Head of caudate nucleus (tissue), 42 donors: ENCODE data around the gene GSTA5.
"Not testable (repeated sequence)": the region's sequence is repeated elsewhere in the genome, so short reads cannot be mapped to it uniquely, and the experiment has no call there.

Source experiments
- DNase-seq, 42 donors: peaks; one replicate each; pipeline versions ENCODE4 v3.0.0 to v3.0.0-alpha.2; 2020 to 2021; ENCODE audit warnings: mixed read lengths in 7 of 42
- intact Hi-C: fragments of 100-400 bp; cut with DNase I; formaldehyde crosslinking; loops from one replicate; pipeline ENCODE4 v1.15.0; 2022

The GSTA5 gene

GRCh38 chr6:52840763-52841585 lies at the start of gene GSTA5:
TSS of gene GSTA5 (minus strand) at chr6:52840813.
- DNase-seq = no peak
- intact Hi-C loops = no loop called here

GRCh38 chr6:52890018-52890417 lies 49.4 kb upstream of the GSTA5 start:
- no peak for DNase-seq
- intact Hi-C loops = no loop called here

- intact Hi-C loops = no loop called here
- no peak for DNase-seq
Observed at GRCh38 chr6:52887910-52888524, 47.4 kb upstream of the GSTA5 start.

GRCh38 chr6:52881996-52882841 lies 41.6 kb upstream of the GSTA5 start:
- DNase-seq = peak in 41 of 42 donors; percentile 9 to 90 (median 66)
- intact Hi-C loops = no loop called here

- intact Hi-C loops = no loop called here
- no peak for DNase-seq
Observed at GRCh38 chr6:52881662-52881995, 41.0 kb upstream of the GSTA5 start.

GRCh38 chr6:52877786-52878185 lies 37.2 kb upstream of the GSTA5 start:
- DNase-seq = no peak
- intact Hi-C loops = no loop called here

- DNase-seq = no peak
- intact Hi-C loops = no loop called here
Observed at GRCh38 chr6:52877168-52877567, 36.6 kb upstream of the GSTA5 start.

GRCh38 chr6:52876056-52876787 lies 35.6 kb upstream of the GSTA5 start:
- intact Hi-C loops = no loop called here
- no peak for DNase-seq

- intact Hi-C loops = no loop called here
- no peak for DNase-seq
Observed at GRCh38 chr6:52872031-52872430, 31.4 kb upstream of the GSTA5 start.

GRCh38 chr6:52871621-52872020 lies 31.0 kb upstream of the GSTA5 start:
- intact Hi-C loops = no loop called here
- no peak for DNase-seq

- intact Hi-C loops, DNase-seq: not testable (repeated sequence)
Observed at GRCh38 chr6:52870335-52871091, 29.9 kb upstream of the GSTA5 start.

GRCh38 chr6:52868899-52869298 lies 28.3 kb upstream of the GSTA5 start:
- intact Hi-C loops = not testable (repeated sequence)

GRCh38 chr6:52868240-52868639 lies 27.6 kb upstream of the GSTA5 start:
- no peak for DNase-seq
- intact Hi-C loops = no loop called here

More at GRCh38 chr6:52868899-52869298, 28.3 kb upstream of the GSTA5 start:
- not testable (repeated sequence) for DNase-seq

GRCh38 chr6:52861151-52861550 lies 20.5 kb upstream of the GSTA5 start:
- intact Hi-C loops, DNase-seq: not testable (repeated sequence)

- intact Hi-C loops = no loop called here
- DNase-seq = no peak
Observed at GRCh38 chr6:52858416-52858815, 17.8 kb upstream of the GSTA5 start.

GRCh38 chr6:52856137-52856536 lies 15.5 kb upstream of the GSTA5 start:
- DNase-seq, intact Hi-C loops: not testable (repeated sequence)

GRCh38 chr6:52849137-52849536 lies 8.5 kb upstream of the GSTA5 start:
- no peak for DNase-seq
- intact Hi-C loops = no loop called here

- intact Hi-C loops = no loop called here
- no peak for DNase-seq
Observed at GRCh38 chr6:52846002-52846401, 5.4 kb upstream of the GSTA5 start.

- intact Hi-C loops = no loop called here
- no peak for DNase-seq
Observed at GRCh38 chr6:52843605-52844004, 3.0 kb upstream of the GSTA5 start.
